Urothelium cell line (cell line): ENCODE measurements around the gene PSG5.
"Not testable (repeated sequence)": the region's sequence is repeated elsewhere in the genome, so short reads cannot be mapped to it uniquely, and the experiment has no call there.

Experiments used
- DNase-seq: peaks from one replicate; pipeline ENCODE4 v3.0.0; 2011; ENCODE audit warnings: low spot score, mixed read lengths
- FAIRE-seq: peaks from 2 replicates; lab custom pipeline; 2011; peaks lifted over from hg19 to GRCh38; lab: Jason Lieb, UNC

Gene PSG5

DNA sequence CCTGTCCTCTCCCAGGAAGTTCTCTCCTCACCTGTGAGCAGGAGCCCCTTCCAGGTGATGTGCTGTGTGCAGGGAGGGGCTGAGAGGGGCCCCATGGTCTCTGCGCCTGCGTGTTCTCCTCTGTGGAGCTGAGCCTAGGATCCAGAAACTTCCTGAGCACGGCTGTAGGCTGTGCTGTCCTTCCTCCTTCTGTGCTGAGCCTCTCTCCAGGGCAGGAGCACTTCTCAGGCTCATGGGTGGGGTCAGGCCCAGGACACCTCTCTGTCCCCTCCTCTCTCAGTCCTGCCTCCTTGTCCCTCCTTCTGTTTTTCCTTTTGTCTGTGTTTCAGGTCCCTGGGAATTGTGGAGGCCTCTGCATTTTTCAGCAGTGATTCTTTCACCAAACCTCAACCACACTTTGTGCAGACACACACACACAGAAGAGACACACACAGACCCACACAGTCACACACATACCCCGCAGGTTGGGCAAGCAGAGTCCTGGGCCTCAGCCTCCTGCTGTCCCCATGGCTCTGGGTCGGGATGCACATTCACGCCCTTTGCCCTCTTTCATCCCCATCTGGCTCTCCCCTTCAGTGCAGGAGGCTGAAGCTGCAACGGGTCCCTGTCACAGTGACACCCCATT lies at the start of gene PSG5:
TSS of gene PSG5 (minus strand) at position 226 of the 625 bp plus-strand sequence. CDS start at position 95, 131 bp downstream.
- FAIRE-seq, DNase-seq: not testable (repeated sequence)

DNA sequence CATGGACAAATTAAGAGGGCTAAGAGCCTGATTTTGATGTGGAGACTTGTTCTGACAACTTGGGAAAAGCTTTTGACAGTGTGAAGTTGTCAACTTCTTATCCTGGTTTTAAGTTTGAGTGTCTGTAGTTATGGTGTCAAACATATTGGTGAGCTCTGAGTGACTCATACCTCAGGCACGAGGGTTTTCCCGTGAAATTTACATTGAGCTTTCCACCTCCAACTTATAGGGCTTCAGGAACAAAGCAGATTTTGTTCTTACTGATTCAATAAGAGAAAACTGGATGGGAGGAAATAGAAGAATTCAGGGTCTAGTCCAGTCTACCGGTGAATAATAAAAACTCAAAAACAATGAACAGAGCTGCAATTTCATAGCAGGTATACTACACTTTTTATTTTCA lies 49.4 kb upstream of the PSG5 start:
- DNase-seq, FAIRE-seq: not testable (repeated sequence)

DNA sequence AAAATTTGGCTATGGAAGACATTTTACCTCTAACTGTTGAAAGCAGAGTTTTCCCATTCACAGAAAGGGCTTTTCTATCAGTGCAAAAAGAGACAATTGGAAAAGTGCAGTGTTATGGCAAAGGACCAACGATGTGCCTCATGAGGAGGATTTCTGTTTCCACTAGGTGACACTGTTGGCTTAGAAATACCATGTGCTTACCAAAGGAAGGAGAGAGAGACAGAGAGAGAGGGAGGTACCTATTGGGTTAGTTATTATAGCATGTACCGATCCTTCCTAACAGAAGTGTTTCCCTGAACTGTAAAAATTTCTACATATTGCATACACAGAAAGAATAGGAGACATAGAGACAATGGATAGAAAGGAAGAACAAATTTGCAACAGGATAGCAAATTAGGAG lies 43.0 kb upstream of the PSG5 start:
- FAIRE-seq (no peak), DNase-seq (no peak)

GRCh38 chr19:43228730-43229129 lies 42.4 kb upstream of the PSG5 start:
- FAIRE-seq, DNase-seq: not testable (repeated sequence)

- DNase-seq, FAIRE-seq: not testable (repeated sequence)
Measured at GRCh38 chr19:43226986-43227385, 40.6 kb upstream of the PSG5 start.

DNA sequence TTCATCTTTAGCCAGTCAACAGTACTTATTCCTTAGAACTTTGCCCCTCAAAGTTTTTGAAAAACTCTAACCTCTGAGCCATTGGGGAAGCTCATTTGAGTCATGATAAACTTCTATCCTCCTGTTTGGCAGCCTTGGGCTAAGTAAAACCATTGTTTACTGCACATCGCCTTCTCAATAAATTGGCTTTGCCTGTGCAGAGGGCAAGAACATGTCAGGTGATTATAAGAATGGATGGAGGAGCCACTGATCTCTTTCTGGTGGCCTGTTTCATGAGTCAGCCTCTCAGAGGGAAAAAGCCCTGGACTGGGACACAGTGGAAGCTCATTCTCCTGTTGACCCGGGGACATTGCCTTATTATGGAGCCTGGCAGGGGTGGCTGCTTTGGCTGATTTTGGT lies 38.5 kb upstream of the PSG5 start:
- DNase-seq, result no peak
- no peak for FAIRE-seq

- not testable (repeated sequence) for FAIRE-seq, DNase-seq
Measured at GRCh38 chr19:43224201-43224854, 38.0 kb upstream of the PSG5 start.

- FAIRE-seq, DNase-seq: not testable (repeated sequence)
Measured at GRCh38 chr19:43221891-43222290, 35.6 kb upstream of the PSG5 start.

DNA sequence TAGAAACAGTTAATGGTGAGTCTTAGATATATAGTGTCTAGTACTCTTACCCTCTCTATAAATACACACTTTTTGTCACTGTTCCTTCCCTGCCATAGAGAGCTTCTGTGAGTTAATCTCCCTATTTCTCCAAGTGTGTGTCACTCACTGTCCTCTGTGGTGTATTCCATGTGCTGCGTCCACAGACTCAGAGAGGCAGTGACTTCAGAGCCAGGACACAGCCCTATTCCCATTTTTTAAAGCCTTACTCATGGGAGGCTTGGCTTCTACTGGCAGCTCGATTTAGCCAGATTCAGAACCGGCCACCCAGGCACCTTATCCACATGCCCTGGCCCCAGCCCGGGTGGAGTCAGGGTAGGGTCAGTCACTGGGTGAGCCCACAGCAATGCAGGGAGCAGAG lies 32.8 kb upstream of the PSG5 start:
- not testable (repeated sequence) for DNase-seq, FAIRE-seq

DNA sequence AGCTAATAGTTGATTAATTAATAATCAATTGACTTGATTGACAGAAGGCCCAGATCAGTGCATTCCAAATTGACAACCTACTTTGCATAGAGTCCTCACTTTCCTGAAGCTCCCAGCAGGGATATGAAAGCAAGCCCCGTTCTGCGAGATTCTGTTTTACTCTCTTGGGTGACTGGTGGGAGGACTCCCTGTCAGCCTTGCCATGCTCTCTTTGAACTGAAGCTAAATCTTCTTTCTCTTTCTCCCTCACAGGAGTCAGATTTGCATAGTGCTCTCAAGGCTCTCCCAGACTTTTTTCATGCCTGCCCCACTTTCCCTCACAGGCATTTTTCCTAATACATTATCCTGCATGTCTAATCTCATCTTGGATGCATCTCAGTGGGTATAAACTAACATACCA lies 29.5 kb upstream of the PSG5 start:
- not testable (repeated sequence) for FAIRE-seq, DNase-seq

DNA sequence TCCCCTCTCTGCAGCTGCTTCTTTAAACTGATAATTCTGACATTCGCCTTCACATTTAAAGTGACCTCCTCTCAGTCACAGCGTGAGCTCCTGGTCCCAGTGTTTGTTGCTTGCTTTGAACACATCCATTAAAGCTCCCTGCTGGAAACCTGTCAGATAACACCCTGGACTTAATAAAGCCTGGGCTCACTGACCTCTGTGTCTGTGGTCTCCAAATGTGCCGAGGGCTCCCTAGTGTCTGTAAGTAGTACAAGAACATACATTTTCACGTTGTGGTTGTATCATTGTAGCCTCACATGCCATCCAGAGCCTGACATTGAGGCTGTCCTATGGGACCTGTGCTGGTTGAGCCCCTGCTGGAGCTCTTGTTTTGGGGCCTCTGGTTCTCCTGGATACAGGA lies 21.7 kb upstream of the PSG5 start:
- FAIRE-seq, result no peak

GRCh38 chr19:43207174-43207573 lies 20.8 kb upstream of the PSG5 start:
- not testable (repeated sequence) for DNase-seq, FAIRE-seq

More for the DNA sequence above, 21.7 kb upstream of the PSG5 start:
- DNase-seq, result no peak

- FAIRE-seq, DNase-seq: not testable (repeated sequence)
Measured at GRCh38 chr19:43205471-43206105, 19.3 kb upstream of the PSG5 start, which contains the start of gene PSG4. Gene PSG4, minus strand, starts transcription at chr19:43205638. Its CDS starts 102 bp downstream, at chr19:43205536.

- not testable (repeated sequence) for DNase-seq
- FAIRE-seq, result peak; percentile 20
Measured at GRCh38 chr19:43203611-43204010, 17.3 kb upstream of the PSG5 start.

DNA sequence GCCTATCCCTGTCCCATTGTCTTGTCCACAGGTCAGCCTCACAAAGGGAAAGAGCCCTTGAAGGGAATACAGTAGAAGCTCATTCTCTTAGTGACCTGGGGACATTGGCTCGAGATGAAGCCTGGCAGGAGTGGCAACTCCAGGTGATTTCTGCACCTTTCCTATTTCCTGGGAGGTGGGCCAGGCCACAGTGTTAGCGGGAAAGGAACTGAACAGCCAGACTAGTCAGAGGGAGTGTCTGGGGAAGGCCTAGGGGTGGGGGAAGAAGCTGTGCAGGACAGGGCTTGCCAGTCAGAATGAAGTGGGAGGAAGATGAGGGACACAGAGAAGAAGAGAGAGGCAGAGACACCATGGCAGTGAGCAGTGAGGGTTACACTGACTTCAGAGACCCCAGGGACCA lies 15.6 kb upstream of the PSG5 start:
- FAIRE-seq, DNase-seq: not testable (repeated sequence)

- DNase-seq (peak; percentile 26), FAIRE-seq (peak; percentile 92)
Measured at GRCh38 chr19:43201337-43201801, 15.0 kb upstream of the PSG5 start.

DNA sequence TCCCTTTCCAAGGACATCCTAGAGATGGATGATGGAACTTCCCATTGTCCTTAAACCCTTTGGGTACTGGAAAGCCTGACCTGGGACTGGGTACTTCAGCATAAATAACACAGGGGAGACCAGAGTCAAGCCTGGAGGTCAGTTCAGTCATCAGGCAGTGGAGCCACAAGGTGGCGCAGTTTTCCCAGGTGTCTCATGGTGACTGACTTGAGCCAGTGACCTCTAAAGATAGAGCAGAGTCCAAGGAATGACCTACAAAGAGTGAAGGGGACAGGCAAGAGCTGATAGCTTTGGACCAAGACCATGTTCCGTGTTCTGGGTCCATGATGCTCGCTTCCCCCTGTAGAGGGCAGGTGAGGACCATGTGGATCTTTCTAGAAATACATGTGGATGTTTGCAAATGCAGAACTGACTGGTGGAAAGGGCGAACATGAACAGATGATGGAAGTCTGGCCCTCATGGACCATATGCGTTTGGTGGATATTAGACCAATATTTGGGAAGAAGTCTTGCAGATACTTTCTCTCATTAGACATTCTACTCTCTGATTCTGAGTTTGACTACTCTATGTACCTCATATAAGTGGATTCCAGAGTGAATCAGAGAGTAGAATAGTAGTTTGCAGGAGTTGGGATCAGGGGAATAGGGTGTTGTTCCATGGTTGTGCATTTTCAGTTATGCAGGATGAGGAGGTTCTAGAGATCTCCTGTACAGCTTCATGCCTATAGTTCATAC lies 12.5 kb upstream of the PSG5 start:
- FAIRE-seq, DNase-seq: not testable (repeated sequence)

DNA sequence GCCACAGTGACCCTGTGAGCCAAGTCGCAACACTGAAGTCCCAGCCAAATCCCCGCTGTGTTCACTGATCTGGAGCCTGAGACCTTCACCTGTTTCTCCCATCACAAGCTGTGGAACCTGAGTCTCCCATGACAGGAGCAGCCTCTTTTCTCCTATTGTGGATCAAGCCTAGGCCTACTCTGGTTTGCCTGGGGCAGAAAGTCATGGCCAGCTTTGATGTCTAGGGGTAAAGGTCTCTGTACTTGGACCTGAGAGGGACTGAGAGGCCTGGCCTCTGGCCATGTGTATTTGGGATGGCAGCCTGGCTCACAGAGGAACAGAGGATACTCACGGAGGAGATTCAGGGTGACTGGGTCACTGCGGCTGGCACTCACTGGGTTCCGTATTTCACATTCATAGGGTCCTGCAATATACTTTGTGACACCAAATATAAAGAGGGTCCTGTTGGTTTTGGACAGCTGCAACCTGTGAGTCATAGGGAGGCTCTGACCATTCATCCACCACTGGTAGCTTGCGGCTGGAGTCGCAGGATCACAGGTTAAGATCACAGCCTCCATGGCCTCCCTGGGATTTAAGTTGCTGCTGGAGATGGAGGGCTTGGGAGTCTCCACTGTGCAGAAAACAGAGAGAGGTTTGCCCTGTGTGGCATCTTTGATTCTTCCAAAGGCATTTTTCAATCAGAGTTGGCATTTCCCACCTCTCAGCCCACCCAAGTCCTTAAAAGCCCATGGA lies 11.5 kb upstream of the PSG5 start:
- DNase-seq, FAIRE-seq: not testable (repeated sequence)

DNA sequence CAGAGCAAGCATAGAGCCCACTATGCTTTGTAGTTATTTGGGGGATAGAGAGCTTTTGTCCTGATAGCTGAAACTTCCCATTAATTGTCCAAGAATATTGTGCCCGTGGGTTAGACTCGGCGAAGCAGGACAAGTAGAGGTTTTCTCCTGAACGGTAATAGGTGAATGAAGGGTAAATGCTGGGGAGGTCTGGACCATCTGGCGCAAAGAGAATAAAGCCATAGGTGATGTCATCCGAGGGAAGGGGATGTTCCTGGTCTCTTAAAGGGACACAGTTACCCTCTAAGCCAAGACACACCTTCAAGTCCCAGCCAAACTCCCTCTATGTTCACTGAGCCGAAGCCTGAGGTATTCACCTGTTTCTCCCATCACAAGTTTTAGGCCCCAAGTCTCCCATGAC lies 8.1 kb upstream of the PSG5 start:
- FAIRE-seq, DNase-seq: not testable (repeated sequence)
